Thyroid gland (tissue), 4 donors: ENCODE data around the gene BARHL1.

Experiments
- POLR2A ChIP-seq, 2 donors: fragments of 450-650 bp; IDR thresholded peaks; one replicate each; pipeline ENCODE4 v1.6.1; 2017; ENCODE audit warnings: antibody characterized with exemption in 2 of 2, mild to moderate bottlenecking in 2 of 2, moderate library complexity in 1 of 2
- TF ChIP-seq, protein P1 (sequence below), 6 experiments: fragments of 200-600 bp in 3 of 6; fragments of 450-650 bp in 3 of 6; sonication (generic) in 3 of 6; IDR thresholded peaks; one replicate each; pipeline ENCODE4 v1.5.1; 2016 to 2019; ENCODE audit warnings: antibody characterized with exemption in 6 of 6, mild to moderate bottlenecking in 2 of 6, inconsistent platforms in 1 of 6, moderate library complexity in 1 of 6

DNA sequence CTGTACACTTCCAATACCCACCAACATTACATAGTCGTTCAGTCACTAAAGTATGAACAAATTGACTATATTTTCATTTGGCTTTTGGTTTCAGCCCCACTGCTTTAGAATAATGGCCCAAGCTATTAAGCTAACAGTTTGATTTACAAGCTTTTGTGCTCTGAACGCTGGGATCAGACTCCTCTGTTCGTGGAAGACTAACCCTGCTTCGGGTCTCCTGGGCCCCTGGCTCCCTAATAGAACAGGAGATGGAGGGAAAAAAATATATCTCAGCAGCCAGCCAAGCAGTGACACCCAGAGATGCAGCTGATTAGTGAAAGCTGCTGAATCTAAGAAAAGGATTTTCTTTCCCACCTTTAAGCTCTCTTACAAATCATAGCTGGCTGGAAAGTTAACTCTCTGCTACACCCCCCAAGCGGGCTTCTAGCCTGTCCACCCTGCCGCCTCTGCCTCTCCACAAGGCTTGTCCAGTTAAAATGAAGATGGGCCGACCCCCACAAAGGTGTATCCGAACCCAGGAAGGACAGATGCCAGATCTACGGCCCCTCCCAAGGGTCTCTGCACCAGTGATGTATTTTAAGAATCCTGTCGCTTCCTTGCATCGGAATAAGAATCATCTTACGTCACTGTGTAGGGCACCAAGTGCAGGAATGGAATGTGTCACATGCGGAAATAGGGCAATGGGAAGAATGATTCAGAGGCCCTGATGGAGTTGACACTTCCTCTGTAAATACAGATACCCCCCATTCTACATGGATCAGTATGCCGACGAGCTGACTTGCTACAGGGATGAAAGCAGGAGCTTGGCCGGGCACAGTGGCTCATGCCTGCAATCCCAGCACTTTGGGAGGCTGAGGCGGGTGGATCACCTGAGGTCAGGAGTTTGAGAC, 33.4 kb upstream of the BARHL1 start:
- no peak for TF ChIP-seq POLR2A (IDR thresholded peaks at IDR 0.05)
- TF ChIP-seq, protein P1, sequence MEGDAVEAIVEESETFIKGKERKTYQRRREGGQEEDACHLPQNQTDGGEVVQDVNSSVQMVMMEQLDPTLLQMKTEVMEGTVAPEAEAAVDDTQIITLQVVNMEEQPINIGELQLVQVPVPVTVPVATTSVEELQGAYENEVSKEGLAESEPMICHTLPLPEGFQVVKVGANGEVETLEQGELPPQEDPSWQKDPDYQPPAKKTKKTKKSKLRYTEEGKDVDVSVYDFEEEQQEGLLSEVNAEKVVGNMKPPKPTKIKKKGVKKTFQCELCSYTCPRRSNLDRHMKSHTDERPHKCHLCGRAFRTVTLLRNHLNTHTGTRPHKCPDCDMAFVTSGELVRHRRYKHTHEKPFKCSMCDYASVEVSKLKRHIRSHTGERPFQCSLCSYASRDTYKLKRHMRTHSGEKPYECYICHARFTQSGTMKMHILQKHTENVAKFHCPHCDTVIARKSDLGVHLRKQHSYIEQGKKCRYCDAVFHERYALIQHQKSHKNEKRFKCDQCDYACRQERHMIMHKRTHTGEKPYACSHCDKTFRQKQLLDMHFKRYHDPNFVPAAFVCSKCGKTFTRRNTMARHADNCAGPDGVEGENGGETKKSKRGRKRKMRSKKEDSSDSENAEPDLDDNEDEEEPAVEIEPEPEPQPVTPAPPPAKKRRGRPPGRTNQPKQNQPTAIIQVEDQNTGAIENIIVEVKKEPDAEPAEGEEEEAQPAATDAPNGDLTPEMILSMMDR (IDR thresholded peaks at IDR 0.05) = no peak
